ENCODE measurements around the gene SPATS2L. TPM values are rescaled to one million over a fixed set of nuclear protein-coding genes. Genes with fewer than 3 reads are reported as not detected.

SPATS2L gene
- total and polyA plus RNA-seq, 2 of the 13 experiments (the other 11 are each of a cell fraction or from before 2014, with no cell fraction given): 154 to 212 TPM

DNA sequence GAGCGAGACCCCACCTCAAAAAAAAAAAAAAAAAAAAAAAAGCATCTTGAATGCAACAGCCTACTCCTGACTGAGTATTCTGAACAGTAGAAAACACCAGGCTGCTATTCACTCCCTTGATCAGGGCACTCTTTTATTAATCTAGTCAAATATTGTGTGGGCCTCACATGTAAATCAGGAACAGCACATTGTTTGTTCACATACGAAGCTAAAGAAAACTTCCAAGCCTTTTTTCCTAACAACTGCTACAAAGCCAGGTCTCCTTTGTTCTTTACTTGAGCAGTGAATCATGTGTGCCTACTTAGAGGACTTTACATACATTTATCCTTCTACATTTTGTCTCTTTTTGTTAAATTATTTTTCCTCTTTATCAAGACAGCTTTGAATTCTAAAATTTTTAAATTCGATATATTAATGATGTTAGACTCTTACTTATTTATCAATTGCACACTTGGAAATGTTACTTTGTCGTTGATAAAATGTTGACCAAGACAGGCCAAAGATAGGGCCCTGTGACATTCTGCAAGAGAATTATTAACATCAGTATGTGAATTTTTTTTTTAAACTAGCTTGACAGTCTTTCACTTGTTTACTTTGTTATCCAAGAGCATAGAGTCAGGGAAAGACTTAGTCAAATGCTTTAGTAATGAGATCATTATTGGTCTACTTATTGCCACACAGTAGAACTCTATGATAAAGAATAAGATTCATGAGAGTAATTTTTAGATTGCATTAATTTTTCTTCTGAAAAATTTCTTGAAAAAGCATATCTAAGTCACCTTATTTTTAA lies 13.2 kb downstream of the SPATS2L start (continued):
- TF ChIP-seq ELF4 (CRISPR knock-in tag; IDR thresholded peaks at IDR 0.05; ENCODE audit: borderline replicate concordance) (no peak), TBL1XR1 (IDR thresholded peaks at IDR 0.05; ENCODE audit: borderline replicate concordance, low read length, partially characterized antibody) (no peak), PHF21A (CRISPR knock-in tag; IDR thresholded peaks at IDR 0.05) (no peak), MLLT10 (CRISPR knock-in tag; IDR thresholded peaks at IDR 0.05) (no peak), NR2F6 (IDR thresholded peaks at IDR 0.05) (peak; percentile 65), NR2F6 (CRISPR knock-in tag; IDR thresholded peaks at IDR 0.05) (peak; percentile 38), MTF1 (CRISPR knock-in tag; IDR thresholded peaks at IDR 0.05) (no peak), MIER2 (CRISPR knock-in tag; IDR thresholded peaks at IDR 0.05) (no peak), ZNF724P (CRISPR knock-in tag; IDR thresholded peaks at IDR 0.05; ENCODE audit: borderline replicate concordance) (no peak), SRSF1 (optimal IDR thresholded peaks at IDR 0.05; ENCODE audit: low read depth, low read length) (no peak), ZNF441 (CRISPR knock-in tag; IDR thresholded peaks at IDR 0.05; ENCODE audit: borderline replicate concordance) (no peak), CEBPZ (IDR thresholded peaks at IDR 0.05; ENCODE audit: low read length) (no peak), NCOR1 (IDR thresholded peaks at IDR 0.05; ENCODE audit: borderline replicate concordance, low read length) (no peak; the same call in 1 of the 2 replicates), KLF15 (CRISPR knock-in tag; IDR thresholded peaks at IDR 0.05; ENCODE audit: borderline replicate concordance) (no peak), KIAA2018 (CRISPR knock-in tag; IDR thresholded peaks at IDR 0.05; ENCODE audit: borderline replicate concordance) (no peak)
- TF ChIP-seq, protein P1, sequence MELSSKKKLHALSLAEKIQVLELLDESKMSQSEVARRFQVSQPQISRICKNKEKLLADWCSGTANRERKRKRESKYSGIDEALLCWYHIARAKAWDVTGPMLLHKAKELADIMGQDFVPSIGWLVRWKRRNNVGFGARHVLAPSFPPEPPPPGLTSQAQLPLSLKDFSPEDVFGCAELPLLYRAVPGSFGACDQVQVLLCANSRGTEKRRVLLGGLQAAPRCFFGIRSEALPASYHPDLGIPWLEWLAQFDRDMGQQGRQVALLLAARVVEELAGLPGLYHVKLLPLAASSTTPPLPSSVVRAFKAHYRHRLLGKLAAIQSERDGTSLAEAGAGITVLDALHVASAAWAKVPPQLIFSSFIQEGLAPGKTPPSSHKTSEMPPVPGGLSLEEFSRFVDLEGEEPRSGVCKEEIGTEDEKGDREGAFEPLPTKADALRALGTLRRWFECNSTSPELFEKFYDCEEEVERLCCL (CRISPR knock-in tag; IDR thresholded peaks at IDR 0.05; ENCODE audit: borderline replicate concordance): no peak
